Stimulated activated naive CD4-positive, alpha-beta T cell treated with Interleukin-2 at 50 U/mL for 16 hours (primary cell): Measurements from ENCODE around the gene GSTM5.
"Not testable (repeated sequence)": the region's sequence is repeated elsewhere in the genome, so short reads cannot be mapped to it uniquely, and the experiment has no call there.

Experiments used
- DNase-seq: peaks from one replicate; lab custom pipeline; 2025; lab: John Stamatoyannopoulos, UW

GSTM5 gene

DNA sequence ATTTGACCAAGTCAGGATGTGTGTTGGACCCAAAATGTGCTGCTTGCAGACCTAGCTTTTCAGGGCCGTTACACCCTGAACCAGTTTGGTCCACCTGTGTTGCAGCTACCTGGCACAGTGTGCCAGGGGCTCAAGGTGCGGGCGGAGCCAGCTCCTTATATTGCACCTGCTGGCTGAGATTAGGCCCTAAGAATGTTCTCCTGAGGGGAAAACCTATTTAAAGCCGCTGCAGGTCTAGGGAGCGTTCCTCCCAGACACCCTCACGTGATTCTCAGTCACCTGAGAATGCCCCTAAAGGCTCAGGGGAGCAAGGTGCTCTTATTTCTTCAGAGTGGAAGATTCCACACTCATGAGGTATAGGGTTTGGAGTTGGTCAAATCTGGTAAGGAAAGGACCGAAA, 16.8 kb downstream of the GSTM5 start:
- DNase-seq = no peak

DNA sequence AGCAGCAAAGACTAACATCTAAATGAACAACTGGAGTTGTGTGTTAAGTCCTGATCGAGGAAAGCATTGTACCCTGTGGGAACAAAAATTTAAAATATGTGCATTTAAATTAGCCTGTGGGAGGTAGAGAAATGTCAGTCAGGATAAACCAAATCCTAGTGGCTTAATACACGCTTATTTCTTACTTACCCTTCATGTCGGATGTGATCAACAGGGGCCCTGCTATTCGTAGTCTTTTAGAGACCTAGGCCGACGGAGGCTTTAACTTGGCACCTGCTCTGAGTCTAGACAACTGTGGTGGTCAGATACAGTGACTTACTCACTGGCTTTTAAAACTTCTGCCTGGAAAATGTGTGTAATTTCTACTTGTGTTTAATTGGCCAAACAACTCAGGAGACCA, 18.6 kb downstream of the GSTM5 start:
- DNase-seq = no peak

- DNase-seq = no peak
These were observed 20.4 kb downstream of the GSTM5 start for GRCh38 chr1:109732390-109732881.

- DNase-seq = no peak
These were observed 21.3 kb downstream of the GSTM5 start for GRCh38 chr1:109733236-109733870.

GRCh38 chr1:109739738-109740614, 27.9 kb downstream of the GSTM5 start:
- DNase-seq = peak; percentile 74

- no peak for DNase-seq
These were observed 28.7 kb downstream of the GSTM5 start, which contains the start of gene GSTM3 for GRCh38 chr1:109740615-109741373. Gene GSTM3 (minus strand): TSS chr1:109741038. CDS start chr1:109740287, 751 bp downstream.

DNA sequence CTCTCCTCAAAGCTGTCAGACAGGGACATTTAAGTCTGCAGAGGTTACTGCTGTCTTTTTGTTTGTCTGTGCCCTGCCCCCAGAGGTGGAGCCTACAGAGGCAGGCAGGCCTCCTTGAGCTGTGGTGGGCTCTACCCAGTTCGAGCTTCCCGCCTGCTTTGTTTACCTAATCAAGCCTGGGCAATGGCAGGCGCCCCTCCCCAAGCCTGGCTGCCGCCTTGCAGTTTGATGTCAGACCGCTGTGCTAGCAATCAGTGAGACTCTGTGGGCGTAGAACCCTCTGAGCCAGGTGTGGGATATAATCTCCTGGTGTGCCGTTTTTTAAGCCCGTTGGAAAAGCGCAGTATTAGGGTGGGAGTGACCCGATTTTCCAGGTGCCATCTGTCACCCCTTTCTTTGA, 36.3 kb downstream of the GSTM5 start:
- not testable (repeated sequence) for DNase-seq

DNA sequence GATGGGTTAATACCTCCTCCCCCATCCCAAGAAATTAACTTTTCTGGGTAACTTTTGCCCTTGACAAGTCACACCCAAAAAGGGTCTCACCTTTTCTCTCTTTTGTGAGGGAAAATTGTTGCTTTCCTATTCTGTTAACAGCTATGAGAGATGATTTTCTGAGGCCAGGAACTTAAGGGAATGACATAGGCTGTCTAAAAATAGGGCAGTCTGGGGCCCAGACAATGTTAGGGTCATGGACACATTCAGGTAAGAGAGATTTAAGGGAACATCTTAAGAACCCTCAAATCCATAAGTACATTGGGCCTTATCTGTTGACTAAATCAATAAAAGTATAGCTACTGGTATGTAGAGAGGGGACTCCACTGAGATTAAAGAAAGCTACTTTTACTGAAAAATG, 37.2 kb downstream of the GSTM5 start:
- no peak for DNase-seq

GRCh38 chr1:109750241-109750882, 38.3 kb downstream of the GSTM5 start:
- no peak for DNase-seq

- DNase-seq = no peak
These were observed 38.9 kb downstream of the GSTM5 start for GRCh38 chr1:109750920-109751319.

DNA sequence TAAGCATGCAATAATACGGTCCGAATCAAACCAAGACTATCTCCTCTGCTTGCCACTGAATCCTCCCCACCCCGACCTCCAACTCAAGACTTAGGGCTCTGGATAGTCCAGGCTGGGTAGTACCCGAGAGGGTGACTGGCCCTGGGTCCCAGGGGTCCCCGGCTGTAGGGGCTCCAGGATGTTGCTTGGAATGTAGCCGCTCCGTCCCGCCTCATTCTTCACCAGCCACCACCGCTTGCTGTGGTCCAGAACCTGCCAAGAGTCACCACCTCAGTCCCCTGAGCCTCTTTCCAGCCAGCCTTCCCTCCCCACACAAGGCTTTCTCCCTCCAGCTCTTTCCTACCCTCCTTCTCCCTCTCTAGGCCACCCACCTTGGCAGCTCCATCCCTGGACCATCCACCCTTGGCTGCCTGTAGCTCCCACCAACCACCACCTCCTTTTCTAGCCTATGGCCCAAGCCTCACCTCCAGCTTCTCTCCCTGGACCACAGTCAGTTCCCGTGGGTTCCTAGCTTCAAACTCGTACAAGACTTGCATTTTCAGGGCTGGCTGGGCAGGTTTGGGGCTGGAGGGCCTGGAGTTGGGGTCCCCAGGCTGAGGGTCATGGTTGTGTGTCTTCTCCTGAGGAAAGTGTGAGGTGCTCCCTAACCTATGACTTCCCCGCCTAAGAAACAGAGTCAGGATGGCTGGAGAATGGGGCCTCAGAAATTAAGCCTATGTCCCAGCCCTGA, 39.6 kb downstream of the GSTM5 start:
- DNase-seq = no peak

DNA sequence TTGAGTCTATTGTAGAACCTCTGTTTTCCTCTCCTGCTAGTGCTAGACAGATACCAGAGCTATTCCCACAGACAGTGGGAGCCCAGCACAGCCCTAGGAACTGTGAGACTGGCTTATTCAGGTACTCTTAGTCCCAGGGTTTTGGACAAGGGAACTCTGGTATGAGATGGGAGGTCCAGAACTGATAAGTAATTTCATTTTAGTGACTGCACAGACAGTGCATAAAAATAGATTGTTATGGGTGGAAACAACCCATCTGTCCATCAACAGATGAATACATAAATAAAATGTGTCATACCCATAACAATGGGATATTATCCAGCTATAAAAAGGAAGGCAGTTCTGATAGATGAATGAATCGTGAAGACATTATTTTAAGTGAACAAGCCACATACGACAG, 42.7 kb downstream of the GSTM5 start:
- no peak for DNase-seq

DNA sequence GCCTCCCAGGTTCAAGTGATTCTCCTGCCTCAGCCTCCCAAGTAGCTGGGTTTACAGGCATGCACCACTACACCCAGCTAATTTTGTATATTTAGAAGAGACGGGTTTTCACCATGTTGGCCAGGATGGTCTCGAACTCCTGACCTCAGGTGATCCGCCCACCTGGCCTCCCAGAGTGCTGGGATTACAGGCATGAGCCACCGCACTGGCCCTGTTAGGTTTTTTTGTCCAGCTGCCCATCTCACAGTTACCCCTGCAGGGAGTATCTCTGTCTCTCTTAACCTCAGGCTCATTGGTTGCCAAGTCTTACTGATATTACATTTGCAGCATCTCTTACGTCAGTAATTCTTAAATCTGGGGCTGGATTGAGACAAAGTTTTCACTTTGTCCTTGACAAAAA, 44.3 kb downstream of the GSTM5 start:
- DNase-seq = not testable (repeated sequence)

DNA sequence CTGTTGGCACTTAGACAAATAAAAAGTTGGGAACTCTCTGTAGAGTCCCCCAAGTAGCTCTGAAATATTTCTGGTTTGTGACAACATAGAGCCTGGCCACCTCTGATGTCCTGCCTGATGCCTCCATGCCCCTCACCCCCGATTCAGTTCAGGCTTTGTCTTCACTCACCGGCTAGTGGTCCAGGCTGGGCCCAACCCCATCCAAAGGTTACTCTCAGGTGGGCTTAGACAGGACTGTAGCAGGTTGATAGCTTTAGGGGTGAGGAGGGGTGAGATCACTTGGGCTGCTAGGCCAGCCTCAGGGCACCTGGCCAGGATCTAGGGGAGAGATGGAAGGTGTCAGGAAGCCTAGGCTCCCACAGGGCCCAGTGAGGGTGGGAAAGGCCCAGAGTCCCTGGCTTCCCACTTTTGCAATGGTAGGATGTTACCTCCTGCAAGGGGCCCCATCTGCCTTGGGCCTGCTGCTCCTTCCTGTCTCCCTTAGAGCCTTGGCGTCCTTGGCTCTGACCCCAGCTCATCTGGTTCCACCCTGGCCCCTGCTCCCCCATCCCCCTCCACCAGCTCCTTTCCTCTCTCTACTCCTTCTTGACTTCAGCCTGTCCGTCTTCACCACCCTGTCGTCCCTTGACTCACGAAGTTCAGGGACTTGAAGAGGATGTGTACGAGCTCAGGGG, 44.9 kb downstream of the GSTM5 start:
- DNase-seq = no peak

- DNase-seq = no peak
These were observed 46.1 kb downstream of the GSTM5 start for GRCh38 chr1:109757936-109758786.

DNA sequence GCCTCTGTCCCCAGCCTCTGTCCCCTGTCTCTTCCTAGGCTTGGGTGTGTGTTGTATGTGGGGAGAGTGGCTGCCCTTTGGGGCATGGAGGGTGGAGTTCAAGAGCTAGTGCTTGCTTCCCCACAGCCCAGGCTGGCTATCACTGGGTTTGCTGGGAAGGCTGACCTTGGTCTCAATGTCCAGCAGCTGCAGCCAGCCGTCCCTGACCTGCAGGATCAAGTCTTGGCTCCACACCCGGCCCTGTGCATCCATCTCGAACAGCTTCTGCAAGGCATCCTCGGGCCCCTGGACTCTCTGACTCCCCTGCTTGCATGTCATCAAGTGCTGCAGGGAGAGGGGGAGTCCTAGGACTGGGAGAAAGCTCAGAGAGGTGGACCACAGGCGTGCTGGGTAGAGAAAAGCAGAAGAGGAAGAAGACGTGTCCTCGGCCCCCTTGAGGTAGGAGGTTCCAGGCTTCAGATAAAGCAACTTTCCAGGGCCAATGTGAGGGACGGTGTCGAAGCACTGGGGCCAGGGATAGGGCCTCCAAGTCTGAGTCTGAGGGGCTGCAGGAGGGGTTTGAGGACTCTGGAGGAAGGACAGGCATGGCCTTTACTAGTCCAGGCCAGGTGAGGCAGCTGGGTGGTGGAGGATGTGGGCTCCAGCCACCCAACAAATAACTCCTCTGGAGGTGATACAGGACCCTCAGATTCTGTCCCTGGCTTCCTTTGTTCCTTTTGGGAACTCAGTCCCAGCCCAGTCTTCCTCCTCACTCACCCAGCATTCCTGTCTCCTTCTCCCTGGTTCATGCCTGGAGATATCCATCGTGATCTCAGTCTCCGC, 47.7 kb downstream of the GSTM5 start:
- DNase-seq = no peak

GRCh38 chr1:109760581-109761226, 48.7 kb downstream of the GSTM5 start:
- no peak for DNase-seq
